Psoas muscle (tissue), 8 donors: ENCODE results near the gene TRAF2. TPM values are rescaled to one million over a fixed set of nuclear protein-coding genes. Genes with fewer than 3 reads are reported as not detected.

ENCODE experiments used
- ATAC-seq, 4 donors: fragments of 200-7000 bp; cut with Tn5 transposase; one replicate each; pipeline ENCODE4 v1.9.1; 2020; ENCODE audit warnings: moderate library complexity in 3 of 4, mild to moderate bottlenecking in 2 of 4
- DNase-seq, 2 donors: peaks; one replicate each; pipeline ENCODE4 v3.0.0-alpha.2; 2020
- H3K27ac ChIP-seq: fragments of 200-600 bp; one replicate; pipeline ENCODE4 v1.8.0; 2022
- H3K27me3 ChIP-seq, 3 donors: fragments of 200-600 bp in 1 of 3; one replicate each; pipeline versions ENCODE4 v1.6.1 to v1.8.0; 2013 to 2022; ENCODE audit warnings: low read length in 2 of 3, mild to moderate bottlenecking in 2 of 3, moderate library complexity in 1 of 3; ENCODE audit not compliant: insufficient read depth in 3 of 3
- H3K36me3 ChIP-seq, 2 donors: fragments of 200-600 bp in 1 of 2; one replicate each; pipeline versions ENCODE4 v1.6.1 to v1.8.0; 2013 to 2022; ENCODE audit warnings: low read depth in 1 of 2, mild to moderate bottlenecking in 1 of 2, moderate library complexity in 1 of 2; ENCODE audit not compliant: insufficient read depth in 1 of 2
- H3K4me1 ChIP-seq: fragments of 200-600 bp; one replicate; pipeline ENCODE4 v1.8.0; 2022
- H3K4me3 ChIP-seq: fragments of 200-600 bp; one replicate; pipeline ENCODE4 v1.8.0; 2022; ENCODE audit warnings: mild to moderate bottlenecking
- H3K9me3 ChIP-seq: fragments of 200-600 bp; one replicate; pipeline ENCODE4 v1.8.0; 2022
- WGBS, 3 donors: extraction: QIAGEN DNeasy Blood & Tissue Kit; methylation state at CpG; one replicate each; pipeline versions ENCODE4 v1.1.6 to v1.1.7; 2013; 5-methylcytosine and 5-hydroxymethylcytosine counted together
- intact Hi-C, 2 donors: fragments of 100-400 bp; cut with DNase I; formaldehyde crosslinking; loops; one replicate each; pipeline versions ENCODE4 v1.11.0 to v1.14.2; 2022
- polyA plus RNA-seq, 3 donors: library from polyadenylated mRNA; stranded (reverse); fragments of 200-250 nt; gene quantifications; one replicate each; pipeline ENCODE4 v1.2.3, GENCODE V29; 2013
- total RNA-seq, 4 donors: library from RNA; stranded (reverse); fragmentation: NEBNext Ultra II Directional in 2 of 4; extraction: Animal tissue kit (Norgen Biotek cat#: 25700) in 2 of 4; gene quantifications; one replicate each; pipeline versions ENCODE4 v1.2.1 to v1.2.4, GENCODE V29; 2021 to 2023
- TF ChIP-seq, protein P1 (sequence below): fragments of 200-600 bp; IDR thresholded peaks from one replicate; pipeline ENCODE4 v1.8.0; 2022; ENCODE audit warnings: antibody characterized with exemption
- donor health status: healthy with polysubstance abuse.
- donor health status: DM: no; HTN: no; CAD: no; lungs with moderate emphysema.
- donor health status: Bipolar disorder and iron deficiency.
- donor health status: healthy.
- donor health status: DM: yes; HTN: yes; CAD: no.
- donor health status: DM: no; HTN: no; CAD: no.
- donor health status: DM: no; HTN: no; CAD: no.
- donor health status: DM: yes; HTN: yes; CAD: no.

The TRAF2 gene
- total and polyA plus RNA-seq, 7 donors: 5.4 to 15.9 (median 10.3) TPM

DNA sequence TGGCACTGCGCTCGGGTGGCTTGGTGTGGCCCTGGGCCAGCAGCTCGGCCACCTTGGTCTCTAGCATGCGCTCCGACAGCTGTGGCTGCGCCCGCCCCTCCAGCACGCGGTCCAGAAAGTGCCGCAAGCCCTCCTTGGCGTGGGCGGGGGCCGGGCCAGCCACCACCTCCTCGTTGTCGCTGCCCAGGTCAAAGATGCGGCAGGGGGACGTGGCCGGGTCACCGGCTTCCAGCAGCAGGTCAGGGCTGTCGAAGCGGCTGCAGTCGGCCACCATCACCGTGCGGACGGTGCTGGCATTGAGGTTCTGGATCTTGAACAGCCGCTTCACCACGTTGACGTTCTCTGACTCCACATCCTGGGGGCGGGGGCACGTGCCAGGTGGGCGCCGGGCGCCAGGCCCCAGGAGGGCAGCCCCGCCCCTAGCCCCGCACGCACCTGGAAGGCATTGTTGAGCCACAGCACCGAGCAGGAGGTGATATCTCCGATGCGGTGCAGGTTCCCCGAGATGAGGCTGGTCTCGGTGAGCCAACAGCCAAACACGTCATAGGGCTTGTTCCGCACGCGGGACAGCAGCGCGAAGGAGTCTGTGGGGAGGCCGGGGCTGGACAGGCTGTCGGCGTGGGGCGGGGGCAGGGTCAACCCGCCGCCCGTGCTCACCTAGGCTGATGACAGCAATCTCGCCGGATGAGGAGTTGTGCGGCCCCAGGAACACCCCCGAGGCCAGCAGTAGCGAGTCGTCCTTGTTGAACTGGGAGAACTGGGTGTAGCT, 56.0 kb downstream of the TRAF2 start:
- no peak for ATAC-seq
- peak in 1 of 2 donors; percentile 59 for DNase-seq
- H3K36me3 ChIP-seq: peaks cover 23 to 36% of the 10 kb centered on the region in 2 donors
- H3K27me3 ChIP-seq: no peaks in the 10 kb centered on the region
- peak overlapping the region; percentile 88 for H3K4me3 ChIP-seq
- intact Hi-C loops: loop anchor here in 1 of 2 donors (2.0 to 5.0 kb wide), 4 partner anchors 13 to 95 kb away; partner anchors contain the start of genes EDF1 and PHPT1
- H3K27ac ChIP-seq: peak overlapping the region; percentile 94
- no peaks in the 10 kb centered on the region for H3K9me3 ChIP-seq
- TF ChIP-seq, protein P1, sequence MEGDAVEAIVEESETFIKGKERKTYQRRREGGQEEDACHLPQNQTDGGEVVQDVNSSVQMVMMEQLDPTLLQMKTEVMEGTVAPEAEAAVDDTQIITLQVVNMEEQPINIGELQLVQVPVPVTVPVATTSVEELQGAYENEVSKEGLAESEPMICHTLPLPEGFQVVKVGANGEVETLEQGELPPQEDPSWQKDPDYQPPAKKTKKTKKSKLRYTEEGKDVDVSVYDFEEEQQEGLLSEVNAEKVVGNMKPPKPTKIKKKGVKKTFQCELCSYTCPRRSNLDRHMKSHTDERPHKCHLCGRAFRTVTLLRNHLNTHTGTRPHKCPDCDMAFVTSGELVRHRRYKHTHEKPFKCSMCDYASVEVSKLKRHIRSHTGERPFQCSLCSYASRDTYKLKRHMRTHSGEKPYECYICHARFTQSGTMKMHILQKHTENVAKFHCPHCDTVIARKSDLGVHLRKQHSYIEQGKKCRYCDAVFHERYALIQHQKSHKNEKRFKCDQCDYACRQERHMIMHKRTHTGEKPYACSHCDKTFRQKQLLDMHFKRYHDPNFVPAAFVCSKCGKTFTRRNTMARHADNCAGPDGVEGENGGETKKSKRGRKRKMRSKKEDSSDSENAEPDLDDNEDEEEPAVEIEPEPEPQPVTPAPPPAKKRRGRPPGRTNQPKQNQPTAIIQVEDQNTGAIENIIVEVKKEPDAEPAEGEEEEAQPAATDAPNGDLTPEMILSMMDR: no peak
- peaks cover 30% of the 10 kb centered on the region for H3K4me1 ChIP-seq
- WGBS, 3 donors: 89 to 90% (median 90%) methylated on average over 58 to 60 of the region's 60 CpGs

GRCh38 chr9:136942881-136943230, 56.5 kb downstream of the TRAF2 start:
- WGBS, 3 donors: 85 to 90% (median 90%) methylated on average over 14 to 16 of the region's 16 CpGs
- Histone ChIP-seq H3K27me3 (no peaks in the 10 kb centered on the region), H3K4me3 (peak overlapping the region; percentile 88), H3K4me1 (peaks cover 36% of the 10 kb centered on the region), H3K27ac (peak overlapping the region; percentile 94), H3K36me3 (peaks cover 22 to 36% of the 10 kb centered on the region in 2 donors), H3K9me3 (no peaks in the 10 kb centered on the region)
- DNase-seq (no peak), ATAC-seq (no peak)
- intact Hi-C loops: loop anchor here in 1 of 2 donors (2.0 to 5.0 kb wide), 4 partner anchors 14 to 96 kb away; partner anchors contain the start of genes EDF1 and PHPT1
- TF ChIP-seq, protein P1: no peak

GRCh38 chr9:136943291-136944211, 57.2 kb downstream of the TRAF2 start:
- H3K27ac ChIP-seq: peak overlapping the region; percentile 94
- WGBS, 3 donors: 14 to 18% (median 17%) methylated on average over 50 to 61 of the region's 61 CpGs
- no peaks in the 10 kb centered on the region for H3K9me3 ChIP-seq
- TF ChIP-seq, protein P1: no peak
- ATAC-seq: no peak
- peaks cover 43% of the 10 kb centered on the region for H3K4me1 ChIP-seq
- peak overlapping the region; percentile 88 for H3K4me3 ChIP-seq
- DNase-seq: peak in 1 of 2 donors; percentile 74
- intact Hi-C loops: loop anchor here in 1 of 2 donors (2.0 to 5.0 kb wide), 4 partner anchors 15 to 96 kb away; partner anchors contain the start of genes EDF1 and PHPT1
- peaks cover 20 to 36% of the 10 kb centered on the region in 2 donors for H3K36me3 ChIP-seq
- H3K27me3 ChIP-seq: no peaks in the 10 kb centered on the region

DNA sequence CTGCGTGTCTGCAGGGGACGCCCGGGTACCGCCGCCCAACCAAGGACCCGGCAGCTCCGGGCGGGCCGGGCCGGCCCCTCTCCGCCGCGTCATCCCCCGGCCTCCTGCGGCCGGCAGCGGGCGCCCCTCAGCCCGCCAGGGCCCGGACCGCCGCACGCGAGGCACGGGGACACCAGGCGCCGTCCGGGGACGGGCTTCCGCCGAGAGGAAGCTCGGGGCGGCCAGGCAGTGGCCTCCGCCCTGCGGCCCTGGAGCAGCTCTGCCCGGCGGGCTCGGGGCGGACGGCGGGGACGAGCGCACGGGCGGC, 57.8 kb downstream of the TRAF2 start:
- ATAC-seq (peak; percentile 1 to 15 (median 11)), DNase-seq (no peak)
- peak overlapping the region; percentile 88 for H3K4me3 ChIP-seq
- peak overlapping the region; percentile 94 for H3K27ac ChIP-seq
- H3K4me1 ChIP-seq: peaks cover 44% of the 10 kb centered on the region
- H3K27me3 ChIP-seq: no peaks in the 10 kb centered on the region
- TF ChIP-seq, protein P1: no peak
- H3K9me3 ChIP-seq: no peaks in the 10 kb centered on the region
- intact Hi-C loops: loop anchor here in 1 of 2 donors (5.0 kb wide), 3 partner anchors 42 to 97 kb away; partner anchors contain the start of genes EDF1 and PHPT1
- peaks cover 20 to 36% of the 10 kb centered on the region in 2 donors for H3K36me3 ChIP-seq
- 0% methylated on average over 20 to 45 of the region's 45 CpGs for WGBS, 3 donors
